H1 (cell line): Measurements from ENCODE around the gene AGFG1. TPM values are rescaled to one million over a fixed set of nuclear protein-coding genes. Genes with fewer than 3 reads are reported as not detected.

Source experiments
- CTCF ChIA-PET: fragments of 300-600 bp; sonication (Branson Sonifier 250); formaldehyde crosslinking; loops from one replicate; lab custom pipeline; 2021; ENCODE audit not compliant: partially characterized antibody; lab: Charles Lee
- POLR2A ChIA-PET: fragments of 300-600 bp; sonication (Branson Sonifier 250); formaldehyde crosslinking; loops from one replicate; lab custom pipeline; 2021; ENCODE audit warnings: inconsistent platforms; ENCODE audit not compliant: partially characterized antibody; lab: Charles Lee
- DNase-seq, 2 experiments: peaks; one replicate each; pipeline versions ENCODE4 v3.0.0 to v3.0.0-alpha.2; 2010 to 2022; ENCODE audit warnings: low spot score in 2 of 2, low read depth in 1 of 2, mixed read lengths in 1 of 2
- FAIRE-seq: peaks from 2 replicates; lab custom pipeline; 2011; peaks lifted over from hg19 to GRCh38; lab: Jason Lieb, UNC
- H2AFZ ChIP-seq: 2 replicates; pipeline ENCODE4 v1.8.1; 2012; ENCODE audit warnings: low read length, inconsistent platforms
- H2AK5ac ChIP-seq: 2 replicates; pipeline ENCODE4 v1.6.1; 2013; ENCODE audit warnings: low read depth, low read length
- H2BK120ac ChIP-seq: replicated peaks from 2 replicates; pipeline ENCODE3; 2013; ENCODE audit warnings: low read depth, low read length, inconsistent platforms
- H2BK12ac ChIP-seq: 2 replicates; pipeline ENCODE4 v1.6.1; 2013; ENCODE audit warnings: low read depth, low read length
- H2BK15ac ChIP-seq: 2 replicates; pipeline ENCODE4 v1.6.1; 2013; ENCODE audit warnings: low read length
- H2BK20ac ChIP-seq: 2 replicates; pipeline ENCODE4 v1.6.1; 2013; ENCODE audit warnings: low read length
- H2BK5ac ChIP-seq: 2 replicates; pipeline ENCODE4 v1.6.1; 2013; ENCODE audit warnings: low read depth, low read length
- H3K14ac ChIP-seq: 2 replicates; pipeline ENCODE4 v1.6.1; 2013; ENCODE audit warnings: inconsistent platforms; ENCODE audit not compliant: insufficient read length
- H3K18ac ChIP-seq: 2 replicates; pipeline ENCODE4 v1.6.1; 2013; ENCODE audit warnings: low read length; ENCODE audit errors: extremely low read depth
- H3K23ac ChIP-seq: 2 replicates; pipeline ENCODE4 v1.6.1; 2013; ENCODE audit warnings: inconsistent platforms; ENCODE audit not compliant: insufficient read length
- H3K23me2 ChIP-seq: 2 replicates; pipeline ENCODE4 v1.6.1; 2013; ENCODE audit warnings: low read depth, low read length
- H3K27ac ChIP-seq: 2 replicates; pipeline ENCODE4 v1.6.1; 2011; ENCODE audit warnings: low read depth, low read length, inconsistent platforms
- H3K27me3 ChIP-seq, 4 experiments: replicated peaks in 1 of 4; 1 replicate in 1 of 4; 2 replicates in 3 of 4; pipeline versions ENCODE4 v1.6.1 to v1.8.1; 2011 to 2013; ENCODE audit warnings: low read length in 3 of 4, mild to moderate bottlenecking in 3 of 4, inconsistent platforms in 2 of 4, mixed read lengths in 2 of 4, moderate library complexity in 1 of 4; ENCODE audit not compliant: control insufficient read depth in 3 of 4, insufficient read depth in 3 of 4; ENCODE audit errors: extremely low read depth in 1 of 4
- H3K36me3 ChIP-seq, 4 experiments: 2 replicates each; pipeline versions ENCODE4 v1.6.1 to v1.8.1; 2011 to 2013; ENCODE audit warnings: mild to moderate bottlenecking in 4 of 4, low read length in 3 of 4, moderate library complexity in 2 of 4, control low read depth in 1 of 4, inconsistent platforms in 1 of 4; ENCODE audit not compliant: insufficient read depth in 4 of 4, control insufficient read depth in 2 of 4
- H3K4ac ChIP-seq: replicated peaks from 2 replicates; pipeline ENCODE3; 2013; ENCODE audit warnings: low read length, low read depth, mixed read lengths, inconsistent platforms; ENCODE audit not compliant: insufficient read length
- H3K4me1 ChIP-seq, 4 experiments: replicated peaks in 1 of 4; 1 replicate in 1 of 4; 2 replicates in 3 of 4; pipeline versions ENCODE4 v1.6.1 to v1.8.1; 2011 to 2013; ENCODE audit warnings: low read length in 3 of 4, inconsistent platforms in 2 of 4, mixed read lengths in 1 of 4; ENCODE audit not compliant: insufficient read depth in 4 of 4, control insufficient read depth in 3 of 4
- H3K4me2 ChIP-seq, 2 experiments: 2 replicates each; pipeline versions ENCODE4 v1.6.1 to v1.8.1; 2011 to 2013; ENCODE audit warnings: low read depth in 2 of 2, low read length in 2 of 2, control low read depth in 1 of 2, inconsistent platforms in 1 of 2, mild to moderate bottlenecking in 1 of 2; ENCODE audit not compliant: insufficient read depth in 1 of 2
- H3K4me3 ChIP-seq, 4 experiments: fragments of 200-600, 300-600 bp in 1 of 4; sonication (generic), shearing (Covaris generic), sonication (Bioruptor Twin) in 1 of 4; 2 replicates each; pipeline versions ENCODE4 v1.5.1 to v1.8.1; 2011 to 2016; ENCODE audit warnings: low read length in 4 of 4, low read depth in 3 of 4, control low read depth in 2 of 4, inconsistent platforms in 2 of 4, mild to moderate bottlenecking in 2 of 4, mixed read lengths in 1 of 4, moderate library complexity in 1 of 4; ENCODE audit not compliant: insufficient read depth in 2 of 4; ENCODE audit errors: extremely low read depth in 1 of 4
- H3K56ac ChIP-seq: replicated peaks from 2 replicates; pipeline ENCODE3; 2013; ENCODE audit warnings: low read depth, mild to moderate bottlenecking, mixed read lengths, low read length, inconsistent platforms; ENCODE audit not compliant: insufficient read length
- H3K79me1 ChIP-seq: 2 replicates; pipeline ENCODE4 v1.6.1; 2013; ENCODE audit warnings: low read depth, low read length, control low read depth
- H3K79me2 ChIP-seq, 2 experiments: 2 replicates each; pipeline versions ENCODE4 v1.6.1 to v1.8.1; 2012 to 2013; ENCODE audit warnings: low read length in 2 of 2, mild to moderate bottlenecking in 2 of 2, inconsistent platforms in 1 of 2; ENCODE audit not compliant: insufficient read depth in 2 of 2, control insufficient read depth in 1 of 2
- H3K9ac ChIP-seq, 4 experiments: replicated peaks in 1 of 4; 1 replicate in 1 of 4; 2 replicates in 3 of 4; pipeline versions ENCODE4 v1.6.1 to v1.8.1; 2011 to 2013; ENCODE audit warnings: low read depth in 3 of 4, low read length in 3 of 4, control low read depth in 2 of 4, mild to moderate bottlenecking in 2 of 4, moderate library complexity in 2 of 4, inconsistent platforms in 1 of 4; ENCODE audit errors: extremely low read depth in 1 of 4
- H3K9me3 ChIP-seq, 2 experiments: 2 replicates each; pipeline versions ENCODE4 v1.6.1 to v1.8.1; 2012 to 2013; ENCODE audit warnings: mild to moderate bottlenecking in 2 of 2, moderate library complexity in 2 of 2, control low read depth in 1 of 2, inconsistent platforms in 1 of 2, low read depth in 1 of 2, low read length in 1 of 2, mixed read lengths in 1 of 2; ENCODE audit not compliant: insufficient read depth in 2 of 2
- H4K20me1 ChIP-seq, 2 experiments: replicated peaks in 1 of 2; 2 replicates each; pipeline versions ENCODE3 to v1.8.1; 2011 to 2013; ENCODE audit warnings: inconsistent platforms in 2 of 2, low read length in 2 of 2, mild to moderate bottlenecking in 1 of 2; ENCODE audit not compliant: insufficient read depth in 2 of 2, control insufficient read depth in 1 of 2
- H4K5ac ChIP-seq: 2 replicates; pipeline ENCODE4 v1.6.1; 2013; ENCODE audit warnings: low read length, low read depth, mixed read lengths, inconsistent platforms; ENCODE audit not compliant: insufficient read length
- H4K8ac ChIP-seq: 2 replicates; pipeline ENCODE4 v1.8.0; 2013; ENCODE audit warnings: mild to moderate bottlenecking, moderate library complexity, low read length, inconsistent platforms; ENCODE audit not compliant: insufficient read depth; ENCODE audit errors: extremely low read depth
- H4K91ac ChIP-seq: replicated peaks from 2 replicates; pipeline ENCODE3; 2013; ENCODE audit warnings: low read length, mixed read lengths, inconsistent platforms; ENCODE audit not compliant: insufficient read length
- BRCA1 ChIP-seq: IDR thresholded peaks from 2 replicates; pipeline ENCODE4 v1.6.1; 2012; ENCODE audit warnings: low read depth, low read length, improper control_type of control experiment
- CHD2 ChIP-seq: IDR thresholded peaks from 2 replicates; pipeline ENCODE4 v1.6.1; 2012; ENCODE audit warnings: low read length, improper control_type of control experiment
- GABPA ChIP-seq: IDR thresholded peaks from 2 replicates; pipeline ENCODE4 v1.6.1; 2011; ENCODE audit warnings: mild to moderate bottlenecking, low read length, moderate library complexity, borderline replicate concordance; ENCODE audit not compliant: insufficient read depth
- POLR2AphosphoS5 ChIP-seq: IDR thresholded peaks from 2 replicates; pipeline ENCODE4 v1.6.1; 2011; ENCODE audit warnings: low read depth, low read length
- RBBP5 ChIP-seq: IDR thresholded peaks from 2 replicates; pipeline ENCODE4 v1.7.1; 2012; ENCODE audit warnings: low read depth, mild to moderate bottlenecking, inconsistent platforms, low read length, moderate library complexity, borderline replicate concordance
- WGBS, 2 experiments: shearing (Covaris generic) in 1 of 2; methylation state at CpG; one replicate each; pipeline versions ENCODE4 v1.1.6 to v1.1.7; 2013 to 2015; ENCODE audit warnings: low lambda C conversion rate in 2 of 2, mixed read lengths in 2 of 2, inconsistent platforms in 1 of 2, low coverage in 1 of 2, missing lambda C conversion rate in 1 of 2; ENCODE audit not compliant: insufficient replicate concordance in 2 of 2, insufficient coverage in 1 of 2, insufficient read length in 1 of 2; ENCODE audit errors: extremely low coverage in 1 of 2, missing lambda C conversion rate in 1 of 2; 5-methylcytosine and 5-hydroxymethylcytosine counted together
- polyA plus RNA-seq, 7 experiments: library from polyadenylated mRNA; depleted of rRNA in 3 of 7; stranded (reverse) in 5 of 7; unstranded in 2 of 7; fragments of >200 nt in 5 of 7; fragments of 200-250 nt in 2 of 7; gene quantifications; 1 replicate in 5 of 7; 2 replicates in 1 of 7; 4 replicates in 1 of 7; pipeline versions ENCODE4 v1.2.1 to v1.2.3, GENCODE V29; 2011 to 2013; ENCODE audit warnings: missing spikeins in 2 of 7, mixed read lengths in 2 of 7
- total RNA-seq: library from RNA; stranded (reverse); fragmentation: NEBNext Ultra II Directional; extraction: Animal tissue kit (Norgen Biotek cat#: 25700); gene quantifications from 2 replicates; pipeline ENCODE4 v1.2.1, GENCODE V29; 2021
- TF ChIP-seq, protein P1 (sequence below), 3 experiments: IDR thresholded peaks; 1 replicate in 2 of 3; 2 replicates in 1 of 3; pipeline versions ENCODE4 v1.5.1 to v1.6.1; 2011; ENCODE audit warnings: low read length in 3 of 3, mild to moderate bottlenecking in 3 of 3, inconsistent platforms in 2 of 3, low read depth in 1 of 3, moderate library complexity in 1 of 3; ENCODE audit not compliant: insufficient read depth in 1 of 3; ENCODE audit errors: control extremely low read depth in 1 of 3

AGFG1 gene
- total and polyA plus RNA-seq, 2 of the 8 experiments (the other 6 are each of a cell fraction or from before 2014, with no cell fraction given): 102 to 147 TPM

DNA sequence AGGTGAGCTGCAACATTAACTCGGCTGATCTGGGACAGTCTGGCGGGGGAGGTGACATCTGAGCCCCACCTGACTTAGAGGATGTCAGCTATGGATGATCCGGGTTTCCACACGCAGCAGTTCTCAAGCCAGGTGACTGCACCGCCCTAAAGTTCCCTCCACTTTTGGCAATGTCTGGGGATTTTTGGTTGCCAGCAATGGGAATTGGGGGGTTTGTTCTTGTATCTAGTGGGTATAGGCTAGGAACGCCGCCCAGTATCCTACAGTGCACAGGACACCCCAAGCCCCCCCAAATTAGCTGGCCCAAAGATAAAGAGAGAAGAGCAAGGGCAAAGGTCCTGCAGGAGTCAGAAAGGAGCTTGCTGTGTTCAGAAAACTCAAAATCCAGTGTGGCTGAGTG lies 544 bp upstream of the AGFG1 start:
- H3K4ac ChIP-seq: no peak overlapping the region
- H2AK5ac ChIP-seq: no peak overlapping the region
- H3K4me1 ChIP-seq: peaks cover 0 to 4% (median 0%) of the 10 kb centered on the region in 4 experiments; a peak in 3 of 7 replicates
- H3K56ac ChIP-seq: no peak overlapping the region
- no peak overlapping the region for H3K27ac ChIP-seq
- H3K27me3 ChIP-seq: no peaks in the 10 kb centered on the region
- H3K4me2 ChIP-seq: no peak overlapping the region
- FAIRE-seq (no peak), DNase-seq (no peak)
- H2BK12ac ChIP-seq: no peak overlapping the region
- ChIA-PET CTCF (interaction anchor here (0.7 to 1.8 kb wide), 16 partner anchors 9 to 302 kb away, joined by 3 to 9 read pairs (median 4); no protein-coding TSS in a partner anchor), POLR2A (interaction anchor here (0.9 kb wide), 1 partner anchor 90 kb away, joined by 3 read pairs; no protein-coding TSS in a partner anchor)
- H3K4me3 ChIP-seq: peak overlapping the region in 1 of 4 experiments; percentile 99; a peak in 1 of 8 replicates
- no peak overlapping the region for H2BK120ac ChIP-seq
- H2AFZ ChIP-seq: peak overlapping the region; percentile 55; the same call in 1 of the 2 replicates
- no peak overlapping the region for H4K8ac ChIP-seq
- no peak overlapping the region for H3K9ac ChIP-seq
- H2BK15ac ChIP-seq: no peak overlapping the region; the same call in 1 of the 2 replicates
- 95% methylated on average over 7 of the region's 7 CpGs; no CpG with 5 or more reads in 1 of the 2 experiments for WGBS, 2 experiments
- no peak overlapping the region for H4K5ac ChIP-seq
- no peak overlapping the region for H3K14ac ChIP-seq
- no peak overlapping the region for H4K91ac ChIP-seq
- H3K18ac ChIP-seq: no peak overlapping the region
- H3K79me2 ChIP-seq: peaks cover 33 to 35% of the 10 kb centered on the region in 2 experiments
- no peak overlapping the region for H2BK5ac ChIP-seq
- no peaks in the 10 kb centered on the region for H3K36me3 ChIP-seq
- TF ChIP-seq, protein P1, sequence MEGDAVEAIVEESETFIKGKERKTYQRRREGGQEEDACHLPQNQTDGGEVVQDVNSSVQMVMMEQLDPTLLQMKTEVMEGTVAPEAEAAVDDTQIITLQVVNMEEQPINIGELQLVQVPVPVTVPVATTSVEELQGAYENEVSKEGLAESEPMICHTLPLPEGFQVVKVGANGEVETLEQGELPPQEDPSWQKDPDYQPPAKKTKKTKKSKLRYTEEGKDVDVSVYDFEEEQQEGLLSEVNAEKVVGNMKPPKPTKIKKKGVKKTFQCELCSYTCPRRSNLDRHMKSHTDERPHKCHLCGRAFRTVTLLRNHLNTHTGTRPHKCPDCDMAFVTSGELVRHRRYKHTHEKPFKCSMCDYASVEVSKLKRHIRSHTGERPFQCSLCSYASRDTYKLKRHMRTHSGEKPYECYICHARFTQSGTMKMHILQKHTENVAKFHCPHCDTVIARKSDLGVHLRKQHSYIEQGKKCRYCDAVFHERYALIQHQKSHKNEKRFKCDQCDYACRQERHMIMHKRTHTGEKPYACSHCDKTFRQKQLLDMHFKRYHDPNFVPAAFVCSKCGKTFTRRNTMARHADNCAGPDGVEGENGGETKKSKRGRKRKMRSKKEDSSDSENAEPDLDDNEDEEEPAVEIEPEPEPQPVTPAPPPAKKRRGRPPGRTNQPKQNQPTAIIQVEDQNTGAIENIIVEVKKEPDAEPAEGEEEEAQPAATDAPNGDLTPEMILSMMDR (IDR thresholded peaks at IDR 0.05; ENCODE audit: control extremely low read depth in 1 of 3, insufficient read depth in 1 of 3, low read depth in 1 of 3, low read length in 3 of 3): no peak
- TF ChIP-seq GABPA: no peak
- TF ChIP-seq POLR2AphosphoS5: no peak
- no peak for TF ChIP-seq CHD2
- TF ChIP-seq RBBP5: no peak
- no peak for TF ChIP-seq BRCA1
- H2BK20ac ChIP-seq: no peak overlapping the region
- no peak overlapping the region for H3K23ac ChIP-seq
- H3K9me3 ChIP-seq: no peaks in the 10 kb centered on the region
- peaks cover 16 to 21% of the 10 kb centered on the region in 2 experiments for H4K20me1 ChIP-seq
- no peaks in the 10 kb centered on the region for H3K79me1 ChIP-seq
- peaks cover 4% of the 10 kb centered on the region; the same call in 1 of the 2 replicates for H3K23me2 ChIP-seq
